ENCODE measurements around the gene TCP1.
"Not testable (repeated sequence)": the region's sequence is repeated elsewhere in the genome, so short reads cannot be mapped to it uniquely, and the experiment has no call there.

TCP1 gene

GRCh38 chr6:159732550-159732949, 56.9 kb downstream of the TCP1 start:
- DNase-seq = not testable (repeated sequence)

- DNase-seq = no peak
Measured at GRCh38 chr6:159730332-159730676, 59.1 kb downstream of the TCP1 start.

- DNase-seq = no peak
Measured at GRCh38 chr6:159729598-159730331, 59.6 kb downstream of the TCP1 start.

GRCh38 chr6:159728531-159728964, 60.9 kb downstream of the TCP1 start:
- no peak for DNase-seq
